OCI-LY3 (cell line): Measurements from ENCODE around the gene LTA.

Experiments used
- EZH2phosphoT487 ChIP-seq: fragments of 200-600 bp; shearing (Covaris generic); IDR thresholded peaks from 2 replicates; pipeline ENCODE4 v1.6.1; 2018; ENCODE audit warnings: antibody characterized with exemption, mixed run types, low read depth
- TF ChIP-seq, protein P1 (sequence below): fragments of 200-600, 300-600 bp; sonication (generic); IDR thresholded peaks from 2 replicates; pipeline ENCODE4 v1.5.1; 2014; ENCODE audit warnings: antibody characterized with exemption, low read length, low read depth

DNA sequence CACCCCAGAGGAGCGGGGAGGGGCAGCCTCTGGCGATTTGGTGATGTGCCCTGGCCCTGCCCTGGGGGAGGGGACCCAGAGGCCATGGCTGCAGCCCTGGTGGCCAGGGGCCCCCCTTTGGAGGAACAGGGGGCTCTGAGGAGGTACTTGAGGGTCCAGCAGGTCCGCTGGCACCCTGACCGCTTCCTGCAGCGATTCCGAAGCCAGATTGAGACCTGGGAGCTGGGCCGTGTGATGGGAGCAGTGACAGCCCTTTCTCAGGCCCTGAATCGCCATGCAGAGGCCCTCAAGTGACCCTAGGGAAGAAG is 13.8 kb upstream of the LTA start:
- TF ChIP-seq, protein P1, sequence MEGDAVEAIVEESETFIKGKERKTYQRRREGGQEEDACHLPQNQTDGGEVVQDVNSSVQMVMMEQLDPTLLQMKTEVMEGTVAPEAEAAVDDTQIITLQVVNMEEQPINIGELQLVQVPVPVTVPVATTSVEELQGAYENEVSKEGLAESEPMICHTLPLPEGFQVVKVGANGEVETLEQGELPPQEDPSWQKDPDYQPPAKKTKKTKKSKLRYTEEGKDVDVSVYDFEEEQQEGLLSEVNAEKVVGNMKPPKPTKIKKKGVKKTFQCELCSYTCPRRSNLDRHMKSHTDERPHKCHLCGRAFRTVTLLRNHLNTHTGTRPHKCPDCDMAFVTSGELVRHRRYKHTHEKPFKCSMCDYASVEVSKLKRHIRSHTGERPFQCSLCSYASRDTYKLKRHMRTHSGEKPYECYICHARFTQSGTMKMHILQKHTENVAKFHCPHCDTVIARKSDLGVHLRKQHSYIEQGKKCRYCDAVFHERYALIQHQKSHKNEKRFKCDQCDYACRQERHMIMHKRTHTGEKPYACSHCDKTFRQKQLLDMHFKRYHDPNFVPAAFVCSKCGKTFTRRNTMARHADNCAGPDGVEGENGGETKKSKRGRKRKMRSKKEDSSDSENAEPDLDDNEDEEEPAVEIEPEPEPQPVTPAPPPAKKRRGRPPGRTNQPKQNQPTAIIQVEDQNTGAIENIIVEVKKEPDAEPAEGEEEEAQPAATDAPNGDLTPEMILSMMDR: no peak
- TF ChIP-seq EZH2phosphoT487: no peak
